Activated B cell treated with CpG ODN at 0.5 μM for 24 hours (primary cell): Measurements from ENCODE around the gene CLC. TPM values are rescaled to one million over a fixed set of nuclear protein-coding genes. Genes with fewer than 3 reads are reported as not detected.
"Not testable (repeated sequence)": the region's sequence is repeated elsewhere in the genome, so short reads cannot be mapped to it uniquely, and the experiment has no call there.

Experiments
- ATAC-seq: fragments of 200-7000 bp; cut with Tn5 transposase; one replicate; pipeline ENCODE4 v1.10.0; 2021; ENCODE audit warnings: low read depth, mild to moderate bottlenecking, moderate library complexity
- CTCF ChIA-PET: fragments of 350-600 bp; sonication (Branson Sonifier 250); formaldehyde crosslinking; loops from one replicate; lab custom pipeline; 2021; ENCODE audit warnings: antibody characterized with exemption; lab: Charles Lee
- POLR2A ChIA-PET: fragments of 350-600 bp; sonication (Branson Sonifier 250); formaldehyde crosslinking; loops from one replicate; lab custom pipeline; 2021; ENCODE audit warnings: antibody characterized with exemption; lab: Charles Lee
- DNase-seq: peaks from one replicate; pipeline ENCODE4 v3.0.0; 2022
- H3K27ac Mint-ChIP-seq: one replicate; pipeline ENCODE4 v1.8.0; 2020; ENCODE audit warnings: mixed read lengths
- H3K27me3 Mint-ChIP-seq: one replicate; pipeline ENCODE4 v1.8.0; 2021; ENCODE audit warnings: mixed read lengths
- H3K36me3 Mint-ChIP-seq: one replicate; pipeline ENCODE4 v1.8.0; 2021; ENCODE audit warnings: low read depth, mixed read lengths
- H3K4me1 Mint-ChIP-seq: one replicate; pipeline ENCODE4 v1.8.0; 2021; ENCODE audit warnings: mixed read lengths
- H3K4me3 Mint-ChIP-seq: one replicate; pipeline ENCODE4 v1.8.0; 2020; ENCODE audit warnings: mild to moderate bottlenecking, mixed read lengths
- H3K9me3 Mint-ChIP-seq: one replicate; pipeline ENCODE4 v1.8.0; 2020; ENCODE audit warnings: mixed read lengths
- intact Hi-C: fragments of 100-400 bp; cut with micrococcal nuclease; formaldehyde crosslinking; loops from one replicate; pipeline ENCODE4 v1.15.1; 2024
- total RNA-seq: library from RNA; stranded (reverse); gene quantifications from 2 replicates; pipeline ENCODE4 v1.2.3, GENCODE V29; 2022
- TF ChIP-seq, protein P1 (sequence below): fragments of 200-600 bp; IDR thresholded peaks from one replicate; pipeline ENCODE4 v1.8.0; 2022; ENCODE audit warnings: antibody characterized with exemption, mild to moderate bottlenecking

The CLC gene
- total RNA-seq, 1 donor from 2014 or later = not detected

DNA sequence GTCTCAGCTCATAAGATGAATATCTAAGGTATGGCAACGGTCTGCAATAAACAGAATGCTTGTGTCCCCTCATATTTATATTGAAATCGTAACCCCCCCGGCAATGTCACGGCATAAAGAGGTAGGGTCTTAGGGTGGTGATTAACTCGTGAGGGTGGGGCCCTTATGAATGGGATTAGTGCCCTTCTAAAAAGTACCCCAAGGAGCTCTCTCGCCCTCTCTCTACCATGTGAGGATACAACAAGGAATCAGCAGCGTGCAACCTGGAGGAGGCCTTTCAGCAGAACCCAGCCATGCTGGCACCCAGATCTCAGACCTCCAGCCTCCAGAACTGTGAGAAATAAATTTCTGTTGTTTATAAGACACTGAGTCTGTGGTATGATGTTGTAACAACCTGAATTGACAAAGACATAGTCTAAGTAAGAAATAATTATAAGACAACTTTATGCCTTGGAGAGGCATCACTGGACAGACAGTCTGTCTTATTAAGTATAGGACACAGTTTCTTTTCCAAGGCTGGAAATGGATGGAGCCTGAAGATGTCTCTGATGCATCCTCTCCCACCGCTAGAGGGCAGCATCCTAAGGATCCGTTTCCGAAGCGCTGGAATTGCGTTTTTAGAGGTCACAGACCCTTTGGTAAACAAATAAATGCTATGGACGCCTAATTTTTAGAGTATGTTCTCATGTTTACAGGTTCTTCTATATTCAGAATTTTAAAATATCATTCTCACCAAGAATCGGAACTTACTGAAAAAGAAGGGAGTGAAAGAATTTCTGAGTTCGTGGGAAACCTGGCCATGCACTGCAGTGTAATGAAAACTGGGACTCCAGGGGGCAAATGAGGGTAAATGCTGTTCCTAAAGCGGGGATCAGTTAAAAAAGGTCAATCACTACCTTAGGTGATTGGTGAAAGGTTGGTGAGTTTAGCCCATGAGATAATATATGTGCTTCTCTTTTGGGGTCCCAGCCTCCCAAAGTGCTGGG lies 27.6 kb upstream of the CLC start:
- intact Hi-C loops = loop anchor here (2.0 to 5.0 kb wide), 3 partner anchors 79 to 323 kb away; no protein-coding TSS in a partner anchor
- H3K27ac Mint-ChIP-seq = no peak overlapping the region
- no peak overlapping the region for H3K4me3 Mint-ChIP-seq

DNA sequence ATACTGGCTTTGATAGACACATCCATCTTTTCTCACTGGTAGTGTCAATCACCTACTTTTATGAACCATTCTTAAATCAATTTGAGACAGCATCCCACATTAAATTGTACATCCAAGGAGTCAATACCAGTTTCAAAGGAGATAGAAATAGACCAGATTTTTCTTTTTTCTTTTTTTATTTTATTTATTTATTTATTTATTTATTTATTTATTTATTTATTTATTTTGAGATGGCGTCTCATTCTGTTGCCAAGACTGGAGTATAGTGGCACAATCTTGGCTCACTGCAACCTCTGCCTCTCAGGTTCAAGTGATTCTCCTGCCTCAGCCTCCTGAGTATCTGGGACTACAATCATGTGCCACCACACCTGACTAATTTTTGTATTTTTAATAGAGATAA lies 24.0 kb upstream of the CLC start:
- intact Hi-C loops, POLR2A ChIA-PET, ATAC-seq: not testable (repeated sequence)

More for the DNA sequence above, 27.6 kb upstream of the CLC start:
- ChIA-PET CTCF (interaction anchor here (0.7 to 1.4 kb wide), 3 partner anchors 38 to 79 kb away, joined by 3 to 7 read pairs (median 3); no protein-coding TSS in a partner anchor), POLR2A (no interaction called here)
- Mint-ChIP-seq H3K36me3 (no peaks in the 10 kb centered on the region), H3K9me3 (peaks cover 5% of the 10 kb centered on the region), H3K4me1 (no peaks in the 10 kb centered on the region), H3K27me3 (peaks cover 10% of the 10 kb centered on the region)
- ATAC-seq (no peak), DNase-seq (no peak)
- TF ChIP-seq, protein P1, sequence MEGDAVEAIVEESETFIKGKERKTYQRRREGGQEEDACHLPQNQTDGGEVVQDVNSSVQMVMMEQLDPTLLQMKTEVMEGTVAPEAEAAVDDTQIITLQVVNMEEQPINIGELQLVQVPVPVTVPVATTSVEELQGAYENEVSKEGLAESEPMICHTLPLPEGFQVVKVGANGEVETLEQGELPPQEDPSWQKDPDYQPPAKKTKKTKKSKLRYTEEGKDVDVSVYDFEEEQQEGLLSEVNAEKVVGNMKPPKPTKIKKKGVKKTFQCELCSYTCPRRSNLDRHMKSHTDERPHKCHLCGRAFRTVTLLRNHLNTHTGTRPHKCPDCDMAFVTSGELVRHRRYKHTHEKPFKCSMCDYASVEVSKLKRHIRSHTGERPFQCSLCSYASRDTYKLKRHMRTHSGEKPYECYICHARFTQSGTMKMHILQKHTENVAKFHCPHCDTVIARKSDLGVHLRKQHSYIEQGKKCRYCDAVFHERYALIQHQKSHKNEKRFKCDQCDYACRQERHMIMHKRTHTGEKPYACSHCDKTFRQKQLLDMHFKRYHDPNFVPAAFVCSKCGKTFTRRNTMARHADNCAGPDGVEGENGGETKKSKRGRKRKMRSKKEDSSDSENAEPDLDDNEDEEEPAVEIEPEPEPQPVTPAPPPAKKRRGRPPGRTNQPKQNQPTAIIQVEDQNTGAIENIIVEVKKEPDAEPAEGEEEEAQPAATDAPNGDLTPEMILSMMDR = peak; percentile 37

DNA sequence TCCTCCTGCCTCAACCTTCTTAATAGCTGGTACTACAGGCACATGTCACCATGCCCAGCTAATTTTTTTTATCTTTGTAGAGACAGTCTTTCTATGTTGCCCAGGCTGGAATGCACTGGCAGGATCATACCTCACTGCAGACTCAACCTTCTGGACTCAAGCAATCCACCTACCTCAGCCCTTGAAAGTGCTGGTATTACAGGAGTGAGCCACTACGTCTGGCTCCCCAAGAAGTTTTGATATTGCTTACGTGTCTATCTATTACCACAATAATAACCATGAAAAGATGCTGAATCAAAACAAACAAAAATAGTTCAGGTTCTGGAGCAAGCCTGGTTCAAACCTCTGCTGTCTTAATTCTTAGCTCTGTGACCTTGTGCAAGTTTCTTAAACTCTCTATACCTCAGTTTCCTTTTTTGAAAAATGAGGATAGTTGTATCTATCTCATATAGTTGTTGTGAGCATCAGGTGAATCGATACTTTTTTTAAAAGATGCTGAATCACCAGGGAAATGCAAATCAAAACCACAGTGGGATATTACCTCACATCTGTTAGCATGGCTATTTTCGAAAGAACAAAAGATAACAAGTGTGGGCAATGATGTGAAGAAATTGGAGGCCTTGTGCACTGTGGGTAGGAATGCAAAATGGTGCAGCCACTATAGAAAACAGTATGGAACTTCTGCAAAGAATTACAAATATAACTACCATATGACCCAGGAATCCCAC lies 21.8 kb upstream of the CLC start:
- DNase-seq = no peak
- H3K4me3 Mint-ChIP-seq = no peak overlapping the region

More for the DNA sequence above, 24.0 kb upstream of the CLC start:
- DNase-seq, H3K9me3 Mint-ChIP-seq, CTCF ChIA-PET, H3K4me3 Mint-ChIP-seq, H3K36me3 Mint-ChIP-seq, H3K27ac Mint-ChIP-seq, H3K4me1 Mint-ChIP-seq: not testable (repeated sequence)
- peaks cover 28% of the 10 kb centered on the region for H3K27me3 Mint-ChIP-seq

DNA sequence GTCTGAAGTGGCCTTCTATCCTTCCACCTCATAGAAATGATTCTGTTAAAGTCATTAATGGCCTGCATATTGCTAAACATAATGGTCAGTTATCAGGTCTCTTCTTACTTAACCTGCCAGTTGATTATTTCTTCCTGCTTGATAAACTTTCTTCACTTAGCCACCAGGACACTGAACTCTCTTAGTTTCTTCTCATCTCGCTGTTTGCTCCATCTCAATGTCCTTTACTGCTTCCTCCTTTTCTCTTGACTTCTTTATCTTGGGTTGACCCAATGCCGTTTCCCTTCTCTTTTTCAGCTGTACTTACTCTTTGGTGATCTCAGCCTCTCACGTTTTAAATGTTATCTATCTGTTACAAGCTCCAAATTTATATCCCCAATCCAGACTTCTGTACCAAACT lies 17.1 kb upstream of the CLC start:
- POLR2A ChIA-PET = no interaction called here

More for the DNA sequence above, 21.8 kb upstream of the CLC start:
- H3K27ac Mint-ChIP-seq = no peak overlapping the region
- no peaks in the 10 kb centered on the region for H3K9me3 Mint-ChIP-seq
- TF ChIP-seq, protein P1 = no peak
- peaks cover 4% of the 10 kb centered on the region for H3K4me1 Mint-ChIP-seq
- ChIA-PET CTCF (no interaction called here), POLR2A (no interaction called here)
- intact Hi-C loops = no loop called here
- peaks cover 32% of the 10 kb centered on the region for H3K27me3 Mint-ChIP-seq
- no peak for ATAC-seq
- H3K36me3 Mint-ChIP-seq = no peaks in the 10 kb centered on the region

DNA sequence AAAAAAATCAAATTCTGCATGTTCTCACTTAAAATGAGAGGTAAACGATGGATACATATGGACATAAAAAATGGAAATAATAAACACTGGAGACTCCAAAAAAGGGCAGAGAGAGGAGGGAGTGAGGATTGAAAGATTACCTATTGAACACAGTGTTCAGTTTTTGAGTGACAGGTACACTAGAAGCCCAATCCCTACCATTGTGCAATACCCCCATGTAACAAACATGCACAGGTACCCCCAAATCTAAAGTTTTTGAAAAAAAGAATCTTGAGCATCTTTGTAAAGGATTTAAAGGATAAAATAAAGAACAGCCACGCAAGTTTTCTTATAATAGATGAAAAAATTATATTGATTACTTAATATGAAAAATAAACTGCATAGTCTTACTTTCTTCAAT lies 16.7 kb upstream of the CLC start:
- no peak overlapping the region for H3K4me3 Mint-ChIP-seq
- intact Hi-C loops = no loop called here
- ATAC-seq (no peak), DNase-seq (no peak)
- CTCF ChIA-PET = no interaction called here
- H3K27ac Mint-ChIP-seq = no peak overlapping the region
- no peaks in the 10 kb centered on the region for H3K9me3 Mint-ChIP-seq
- H3K36me3 Mint-ChIP-seq = no peaks in the 10 kb centered on the region
- H3K4me1 Mint-ChIP-seq = no peaks in the 10 kb centered on the region
- peaks cover 27% of the 10 kb centered on the region for H3K27me3 Mint-ChIP-seq
- POLR2A ChIA-PET = no interaction called here
- TF ChIP-seq, protein P1 = no peak

More for the DNA sequence above, 17.1 kb upstream of the CLC start:
- CTCF ChIA-PET = no interaction called here
- no peak for DNase-seq
- intact Hi-C loops = no loop called here
- Mint-ChIP-seq H3K4me3 (no peak overlapping the region), H3K27ac (no peak overlapping the region), H3K9me3 (no peaks in the 10 kb centered on the region), H3K4me1 (peaks cover 3% of the 10 kb centered on the region), H3K36me3 (no peaks in the 10 kb centered on the region), H3K27me3 (peaks cover 30% of the 10 kb centered on the region)
- TF ChIP-seq, protein P1 = no peak
- ATAC-seq = no peak
